ENCODE measurements around the gene NOL6. TPM values are rescaled to one million over a fixed set of nuclear protein-coding genes. Genes with fewer than 3 reads are reported as not detected.
A peak's percentile ranks its signal among the peaks of the same experiment; 100 is the strongest.

NOL6 gene
- total and polyA plus RNA-seq, 10 donors, result 20.0 to 48.1 (median 26.5) TPM

GRCh38 chr9:33439731-33440130 lies 34.0 kb downstream of the NOL6 start:
- 53 to 76% (median 68%) methylated on average over 6 of the region's 6 CpGs for WGBS, 5 donors
- H3K4me3 ChIP-seq, result no peak overlapping the region
- peaks cover 3 to 77% (median 34%) of the 10 kb centered on the region in 6 donors for H3K4me1 ChIP-seq
- intact Hi-C loops (cut with DNase I; ENCODE audit: low total_unique reads), result no loop called here
- TF ChIP-seq POLR2AphosphoS5 (IDR thresholded peaks at IDR 0.05), result peak in 1 of 3 donors; percentile 7
- TF ChIP-seq, protein P1, sequence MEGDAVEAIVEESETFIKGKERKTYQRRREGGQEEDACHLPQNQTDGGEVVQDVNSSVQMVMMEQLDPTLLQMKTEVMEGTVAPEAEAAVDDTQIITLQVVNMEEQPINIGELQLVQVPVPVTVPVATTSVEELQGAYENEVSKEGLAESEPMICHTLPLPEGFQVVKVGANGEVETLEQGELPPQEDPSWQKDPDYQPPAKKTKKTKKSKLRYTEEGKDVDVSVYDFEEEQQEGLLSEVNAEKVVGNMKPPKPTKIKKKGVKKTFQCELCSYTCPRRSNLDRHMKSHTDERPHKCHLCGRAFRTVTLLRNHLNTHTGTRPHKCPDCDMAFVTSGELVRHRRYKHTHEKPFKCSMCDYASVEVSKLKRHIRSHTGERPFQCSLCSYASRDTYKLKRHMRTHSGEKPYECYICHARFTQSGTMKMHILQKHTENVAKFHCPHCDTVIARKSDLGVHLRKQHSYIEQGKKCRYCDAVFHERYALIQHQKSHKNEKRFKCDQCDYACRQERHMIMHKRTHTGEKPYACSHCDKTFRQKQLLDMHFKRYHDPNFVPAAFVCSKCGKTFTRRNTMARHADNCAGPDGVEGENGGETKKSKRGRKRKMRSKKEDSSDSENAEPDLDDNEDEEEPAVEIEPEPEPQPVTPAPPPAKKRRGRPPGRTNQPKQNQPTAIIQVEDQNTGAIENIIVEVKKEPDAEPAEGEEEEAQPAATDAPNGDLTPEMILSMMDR (IDR thresholded peaks at IDR 0.05 in 8 of 11, conservative IDR thresholded peaks at IDR 0.05 in 3 of 11), result no peak
- peaks cover 0 to 37% (median 11%) of the 10 kb centered on the region in 6 donors for H3K36me3 ChIP-seq
- no peak for DNase-seq
- H3K27me3 ChIP-seq (replicated peaks in 1 of 7), result no peaks in the 10 kb centered on the region
- H3K9me3 ChIP-seq, result no peaks in the 10 kb centered on the region
- H3K27ac ChIP-seq, result peak overlapping the region; percentile 1 to 81 (median 67)

DNA sequence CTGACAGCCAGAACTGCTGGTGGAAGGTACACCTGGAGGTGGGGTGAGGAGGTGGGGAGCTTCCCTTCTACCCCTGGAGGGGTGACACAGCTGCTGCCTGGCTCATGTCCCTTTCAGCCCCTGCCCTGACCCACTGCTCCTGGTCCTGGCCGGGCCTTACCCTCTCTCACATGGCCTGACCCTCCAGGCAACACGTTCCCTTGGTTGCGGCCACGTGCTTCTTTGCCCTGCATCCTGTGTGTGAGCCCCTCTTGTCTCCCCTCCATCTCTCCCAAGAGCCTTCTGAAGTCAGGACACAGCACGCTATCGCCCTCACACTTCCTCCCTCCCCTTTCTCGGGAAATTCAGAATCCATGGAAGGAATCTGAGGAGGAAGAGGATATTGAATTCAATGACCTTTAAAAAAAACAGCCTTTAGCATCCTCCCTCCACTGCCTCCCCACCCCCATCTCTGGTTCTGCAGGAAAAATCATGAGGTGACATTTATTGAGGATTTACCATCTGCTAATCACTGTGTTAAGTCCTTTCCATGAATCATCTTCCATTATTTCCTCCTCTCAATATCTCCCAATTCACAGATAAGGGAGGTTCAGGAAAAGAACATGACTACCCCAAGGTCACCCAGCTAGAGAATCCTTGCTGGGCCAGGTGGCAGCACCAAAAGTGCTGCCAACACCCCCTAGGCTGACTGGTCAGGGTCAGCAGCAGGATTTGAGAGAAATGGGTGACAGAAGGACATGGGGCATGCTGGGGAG lies 34.6 kb downstream of the NOL6 start:
- intact Hi-C loops (cut with DNase I; ENCODE audit: low total_unique reads), result no loop called here
- no peak for DNase-seq
- Histone ChIP-seq H3K27ac (peak overlapping the region in 7 of 8 donors; percentile 32 to 81 (median 68)), H3K9me3 (no peaks in the 10 kb centered on the region), H3K36me3 (peaks cover 0 to 37% (median 11%) of the 10 kb centered on the region in 6 donors), H3K27me3 (replicated peaks in 1 of 7) (no peaks in the 10 kb centered on the region), H3K4me3 (no peak overlapping the region), H3K4me1 (peaks cover 3 to 72% (median 32%) of the 10 kb centered on the region in 6 donors)
- TF ChIP-seq, protein P1 (IDR thresholded peaks at IDR 0.05 in 8 of 11, conservative IDR thresholded peaks at IDR 0.05 in 3 of 11), result no peak
- TF ChIP-seq POLR2AphosphoS5 (IDR thresholded peaks at IDR 0.05), result peak in 2 of 3 donors; percentile 28 to 40
- WGBS, 5 donors, result 57 to 83% (median 66%) methylated on average over 7 of the region's 7 CpGs

GRCh38 chr9:33437898-33438297 lies 35.8 kb downstream of the NOL6 start:
- TF ChIP-seq, protein P1 (IDR thresholded peaks at IDR 0.05 in 8 of 11, conservative IDR thresholded peaks at IDR 0.05 in 3 of 11), result no peak
- TF ChIP-seq POLR2AphosphoS5 (IDR thresholded peaks at IDR 0.05), result no peak
- intact Hi-C loops (cut with DNase I; ENCODE audit: low total_unique reads), result no loop called here
- Histone ChIP-seq H3K4me1 (peaks cover 0 to 60% (median 26%) of the 10 kb centered on the region in 6 donors), H3K4me3 (no peak overlapping the region), H3K27ac (peak overlapping the region in 1 of 8 donors; percentile 9), H3K27me3 (replicated peaks in 1 of 7) (no peaks in the 10 kb centered on the region), H3K9me3 (no peaks in the 10 kb centered on the region), H3K36me3 (peaks cover 0 to 25% (median 9%) of the 10 kb centered on the region in 6 donors)
- 81 to 100% (median 90%) methylated on average over 1 of the region's 1 CpG for WGBS, 5 donors
- no peak for DNase-seq

- TF ChIP-seq POLR2AphosphoS5 (IDR thresholded peaks at IDR 0.05) (no peak), POLR2A (IDR thresholded peaks at IDR 0.05) (no peak)
- TF ChIP-seq, protein P1 (IDR thresholded peaks at IDR 0.05 in 8 of 11, conservative IDR thresholded peaks at IDR 0.05 in 3 of 11), result no peak
- intact Hi-C loops (cut with DNase I; ENCODE audit: low total_unique reads), result no loop called here
- WGBS, 5 donors, result 36 to 61% (median 38%) methylated on average over 2 of the region's 2 CpGs
- no peaks in the 10 kb centered on the region for H3K27me3 ChIP-seq (replicated peaks in 1 of 7)
- peaks cover 0 to 18% (median 5%) of the 10 kb centered on the region in 6 donors for H3K36me3 ChIP-seq
- no peak overlapping the region for H3K4me3 ChIP-seq
- no peak for DNase-seq
- peaks cover 0 to 53% (median 23%) of the 10 kb centered on the region in 6 donors for H3K4me1 ChIP-seq
- no peaks in the 10 kb centered on the region for H3K9me3 ChIP-seq
- peak overlapping the region in 2 of 8 donors; percentile 8 to 34 for H3K27ac ChIP-seq
These were observed 36.5 kb downstream of the NOL6 start for GRCh38 chr9:33437205-33437604.
